GM19351 (cell line): Measurements from ENCODE around the gene MYRF.

Experiments
- ATAC-seq: cut with Tn5 transposase; IDR thresholded peaks from one replicate; pipeline ENCODE4 v1.9.1; 2021; ENCODE audit warnings: mild to moderate bottlenecking, moderate library complexity; ENCODE audit not compliant: unreplicated experiment

MYRF gene

DNA sequence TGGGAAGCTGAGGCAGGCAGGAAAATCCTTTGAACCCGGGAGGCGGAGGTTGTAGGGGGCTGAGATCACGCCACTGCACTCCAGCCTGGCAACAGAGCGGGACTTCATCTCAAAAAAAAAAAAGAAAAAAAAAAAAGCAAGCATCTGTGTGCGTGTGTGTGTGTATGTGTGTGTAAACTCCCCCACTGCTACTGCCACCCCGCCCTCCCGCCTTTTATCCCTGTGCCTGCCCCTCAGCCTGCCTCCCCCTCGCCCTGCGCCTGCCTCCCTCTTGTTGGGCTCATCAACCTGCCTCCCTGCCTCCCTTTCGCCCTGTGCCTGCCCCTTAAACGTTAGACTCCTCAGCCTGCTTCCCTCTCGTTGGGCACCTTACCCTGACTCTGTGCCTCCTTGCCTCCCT, 22.0 kb downstream of the MYRF start:
- no peak for ATAC-seq

DNA sequence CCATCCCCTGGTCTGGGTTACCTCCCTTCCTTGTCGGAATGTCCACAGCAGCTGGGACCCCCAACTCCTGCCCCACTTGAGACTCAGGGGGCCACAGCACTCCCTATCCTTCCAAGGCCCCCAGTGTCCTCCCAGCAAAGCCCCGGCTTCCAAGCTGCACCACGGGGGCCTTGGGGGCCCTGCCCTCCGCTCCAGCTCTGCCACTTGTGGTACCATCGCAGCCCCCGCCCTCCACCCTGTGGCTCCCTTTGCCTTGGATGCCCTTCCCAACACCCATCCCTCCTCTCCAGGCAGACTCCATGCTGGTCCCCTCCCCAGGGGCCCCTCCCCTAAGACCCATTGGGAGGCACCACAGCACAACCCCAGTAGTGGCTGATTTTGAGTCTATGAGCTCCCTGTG, 22.7 kb downstream of the MYRF start:
- ATAC-seq = no peak

DNA sequence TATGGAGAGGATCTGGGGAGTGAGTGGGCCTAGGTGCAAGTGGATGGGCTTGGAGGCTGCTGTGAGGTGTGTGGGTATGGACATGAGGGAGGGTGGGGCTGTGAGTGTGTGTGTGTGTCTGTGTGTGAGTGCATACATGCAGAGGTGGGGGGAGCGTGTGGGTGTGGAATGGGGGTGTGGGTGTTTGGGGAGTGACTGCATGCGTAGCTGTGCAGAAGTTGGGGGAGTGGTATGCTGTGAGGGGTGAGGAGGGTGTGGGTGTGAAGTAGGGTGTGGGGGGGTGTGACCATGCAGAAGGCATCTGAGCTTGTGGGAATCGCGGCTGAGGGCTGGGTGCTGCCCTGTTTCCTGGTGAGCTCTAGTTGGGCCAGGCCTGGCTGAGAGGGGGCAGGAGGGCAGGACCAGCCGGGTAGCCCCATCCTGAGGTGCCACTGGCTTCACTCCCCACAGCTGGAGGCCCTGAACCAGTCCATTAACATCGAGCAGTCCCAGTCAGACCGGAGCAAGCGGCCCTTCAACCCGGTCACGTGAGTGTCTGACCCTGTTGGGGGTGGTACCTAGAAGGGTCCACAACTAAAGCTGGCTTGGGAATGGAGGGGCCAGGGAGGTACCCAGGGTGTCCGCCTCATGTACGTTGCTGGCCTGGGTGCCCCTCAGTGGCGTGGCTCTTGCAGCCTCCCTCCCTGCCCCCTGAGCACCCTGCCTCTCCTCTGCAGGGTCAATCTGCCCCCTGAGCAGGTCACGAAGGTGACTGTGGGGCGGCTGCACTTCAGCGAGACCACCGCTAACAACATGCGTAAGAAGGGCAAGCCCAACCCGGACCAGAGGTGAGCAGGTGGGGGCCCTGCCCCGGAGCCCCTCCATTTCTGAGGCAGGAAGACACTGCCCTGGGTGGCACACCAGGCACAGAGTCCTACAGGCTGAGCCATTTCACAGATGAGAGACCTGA, 23.4 kb downstream of the MYRF start:
- ATAC-seq = no peak

DNA sequence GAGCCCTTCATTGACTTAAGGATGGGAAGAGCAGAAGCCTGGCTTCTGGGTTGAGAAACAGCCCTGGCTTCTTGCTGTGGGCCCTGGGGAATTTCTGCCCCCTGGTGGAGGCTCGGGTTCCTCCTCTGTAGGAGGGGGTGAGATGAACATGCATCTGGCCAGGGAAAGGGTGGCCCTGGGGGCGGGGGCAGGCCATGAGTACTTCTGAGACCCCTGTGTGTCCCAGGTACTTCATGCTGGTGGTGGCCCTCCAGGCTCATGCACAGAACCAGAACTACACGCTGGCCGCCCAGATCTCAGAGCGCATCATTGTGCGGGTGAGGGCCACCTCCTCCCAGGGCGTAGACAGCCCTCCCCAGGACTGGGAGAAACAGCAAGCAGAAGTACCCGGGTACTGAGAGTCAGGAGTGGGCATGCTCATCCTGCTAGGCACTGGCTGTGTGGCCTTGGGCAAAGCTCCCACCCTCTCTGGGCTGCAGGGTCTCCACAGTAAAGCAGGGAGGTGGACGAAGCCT, 24.2 kb downstream of the MYRF start:
- ATAC-seq = peak; percentile 57

DNA sequence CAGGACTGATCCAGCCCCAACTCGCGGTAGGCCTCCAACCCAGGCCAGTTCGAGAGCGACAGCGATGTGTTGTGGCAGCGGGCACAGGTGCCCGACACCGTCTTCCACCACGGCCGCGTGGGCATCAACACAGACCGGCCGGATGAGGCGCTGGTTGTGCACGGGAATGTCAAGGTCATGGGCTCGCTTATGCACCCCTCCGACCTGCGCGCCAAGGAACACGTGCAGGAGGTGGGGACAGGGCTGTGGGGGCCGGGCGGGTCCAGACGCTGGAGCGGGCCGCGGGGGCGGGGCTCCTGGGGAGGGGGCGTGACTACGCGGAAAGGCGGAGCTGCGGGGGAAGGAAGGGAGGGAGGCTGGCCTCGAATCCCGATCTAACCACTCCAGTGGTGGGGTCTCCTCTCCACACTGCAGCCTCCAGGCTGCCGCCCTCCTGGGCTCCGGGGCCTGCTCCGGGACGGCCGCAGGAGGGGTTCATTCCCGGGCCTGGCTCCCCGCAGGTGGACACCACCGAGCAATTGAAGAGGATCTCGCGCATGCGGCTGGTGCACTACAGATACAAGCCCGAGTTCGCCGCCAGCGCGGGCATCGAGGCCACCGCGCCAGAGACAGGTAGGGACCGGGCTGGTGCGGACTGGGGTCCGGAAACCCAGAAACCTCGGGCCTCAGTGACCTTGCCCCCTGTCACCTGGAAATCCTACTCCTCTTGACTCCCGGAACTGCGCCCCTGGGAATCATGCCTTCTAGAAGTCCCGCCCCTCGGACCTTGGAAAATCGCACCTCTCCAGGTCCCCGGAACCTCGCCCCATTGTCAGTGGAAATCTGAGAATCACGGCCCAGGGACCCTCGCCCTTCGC, 25.0 kb downstream of the MYRF start:
- ATAC-seq = no peak

DNA sequence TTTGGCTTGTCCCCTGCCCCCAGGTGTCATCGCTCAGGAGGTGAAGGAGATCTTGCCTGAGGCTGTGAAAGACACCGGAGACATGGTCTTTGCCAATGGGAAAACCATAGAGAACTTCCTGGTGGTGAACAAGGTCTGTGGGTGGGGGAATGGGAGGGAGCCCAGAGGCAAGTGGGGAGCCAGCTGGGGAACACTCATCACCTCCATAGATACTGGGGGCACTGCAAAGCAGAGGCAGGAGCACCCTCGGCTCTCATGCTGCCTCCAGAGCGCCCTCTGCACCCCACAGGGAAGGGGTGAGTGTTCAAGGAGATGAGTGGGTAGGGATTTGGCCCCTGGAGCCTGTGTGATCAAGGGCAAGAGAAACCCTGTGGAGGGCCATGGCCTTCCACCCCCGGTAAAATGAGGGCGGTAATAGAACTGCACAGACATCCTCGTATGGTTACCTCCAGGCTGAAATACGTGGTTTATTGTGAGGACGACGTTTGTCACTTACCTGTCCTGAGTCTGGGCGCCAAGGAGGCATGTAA, 26.0 kb downstream of the MYRF start:
- ATAC-seq = no peak

DNA sequence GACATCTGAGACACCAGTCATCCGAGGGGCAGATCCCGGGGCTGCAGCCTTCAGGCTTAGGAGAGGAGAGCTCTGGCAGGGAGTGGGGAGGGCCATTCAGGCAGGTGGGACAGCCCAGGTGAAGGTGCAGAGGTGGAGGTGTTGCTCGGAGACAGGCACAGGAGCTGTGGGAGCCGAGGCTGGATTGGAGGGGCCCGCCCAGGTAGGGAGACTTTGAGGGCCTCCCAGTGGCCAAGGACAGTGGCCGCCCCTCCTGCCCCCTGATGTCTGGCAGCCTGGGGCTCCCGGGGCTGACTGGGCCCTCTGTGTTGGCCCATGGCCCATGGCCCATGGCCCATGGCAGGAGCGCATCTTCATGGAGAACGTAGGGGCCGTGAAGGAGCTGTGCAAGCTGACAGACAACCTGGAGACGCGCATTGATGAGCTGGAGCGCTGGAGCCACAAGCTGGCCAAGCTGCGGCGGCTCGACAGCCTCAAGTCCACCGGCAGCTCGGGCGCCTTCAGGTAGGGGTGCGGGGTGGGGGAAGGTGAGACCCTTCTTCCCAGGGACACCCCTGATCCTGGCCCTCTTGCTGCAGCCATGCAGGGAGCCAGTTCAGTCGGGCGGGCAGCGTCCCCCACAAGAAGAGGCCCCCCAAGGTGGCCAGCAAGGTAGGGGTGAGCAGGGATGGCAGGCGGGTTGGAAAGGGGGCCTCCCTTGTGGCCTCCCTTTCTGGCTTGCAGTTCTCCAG, 26.6 kb downstream of the MYRF start:
- no peak for ATAC-seq

DNA sequence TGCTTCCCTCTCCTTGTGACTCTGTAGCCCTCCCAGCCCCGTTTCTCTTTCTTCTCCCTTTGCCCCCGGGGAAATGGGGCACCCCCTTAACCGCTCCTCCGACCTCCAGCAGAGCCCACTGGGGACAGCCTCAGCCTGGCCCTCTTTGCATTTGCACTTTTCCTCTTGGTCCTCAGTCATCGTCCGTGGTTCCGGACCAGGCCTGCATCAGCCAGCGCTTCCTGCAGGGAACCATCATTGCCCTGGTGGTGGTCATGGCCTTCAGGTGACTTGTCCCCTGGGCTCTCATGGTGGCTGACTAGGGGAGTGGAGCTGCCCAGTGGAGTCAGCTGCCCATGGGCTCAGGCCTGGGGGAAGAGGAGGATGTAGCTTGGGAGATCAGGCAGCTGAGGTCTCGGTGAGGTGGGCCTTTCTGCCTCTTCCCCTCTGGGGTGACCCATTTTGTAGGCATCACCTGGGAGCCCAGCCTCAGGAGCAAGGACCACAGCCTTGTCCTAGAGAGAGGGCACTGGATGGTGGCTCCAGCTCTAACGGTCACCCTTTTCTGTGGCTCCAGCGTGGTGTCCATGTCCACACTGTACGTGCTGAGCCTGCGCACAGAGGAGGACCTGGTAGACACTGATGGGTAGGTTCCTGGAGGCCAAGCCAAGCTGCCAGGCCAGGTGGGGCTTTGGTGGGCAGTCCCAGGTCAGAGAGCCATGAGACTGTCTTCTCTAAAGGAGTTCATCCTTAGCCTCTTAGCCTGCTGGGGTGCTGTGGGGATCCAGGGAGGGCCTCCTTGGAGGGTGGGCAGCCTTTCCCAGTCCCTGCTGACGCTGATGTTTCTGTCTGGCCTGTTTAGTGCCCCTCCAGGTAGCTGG, 27.5 kb downstream of the MYRF start:
- no peak for ATAC-seq

DNA sequence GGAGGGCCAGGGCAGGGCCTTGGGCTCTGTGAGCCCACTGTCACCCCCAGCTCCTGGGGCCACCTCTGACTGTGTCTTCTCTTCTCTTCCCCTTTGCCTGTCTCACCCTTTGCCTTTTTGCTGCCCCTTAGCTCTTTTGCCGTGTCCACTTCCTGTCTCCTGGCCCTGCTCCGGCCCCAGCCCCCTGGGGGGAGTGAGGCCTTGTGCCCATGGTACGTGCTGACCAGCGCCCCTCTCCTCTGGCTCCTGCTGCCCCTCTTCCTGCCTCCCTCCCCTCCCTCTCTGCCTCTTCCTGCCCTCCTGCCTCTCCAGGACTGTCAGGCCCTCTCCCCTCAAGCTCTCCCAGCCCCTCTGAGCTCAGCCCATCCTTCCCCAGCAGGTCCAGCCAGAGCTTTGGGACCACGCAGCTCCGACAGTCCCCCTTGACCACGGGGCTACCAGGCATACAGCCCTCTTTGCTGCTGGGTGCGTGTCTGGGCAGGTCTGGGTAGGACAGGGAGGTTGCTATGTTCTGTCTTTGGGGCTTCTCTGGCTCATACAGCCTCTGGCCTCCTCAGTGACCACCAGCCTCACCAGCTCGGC, 28.2 kb downstream of the MYRF start:
- no peak for ATAC-seq

DNA sequence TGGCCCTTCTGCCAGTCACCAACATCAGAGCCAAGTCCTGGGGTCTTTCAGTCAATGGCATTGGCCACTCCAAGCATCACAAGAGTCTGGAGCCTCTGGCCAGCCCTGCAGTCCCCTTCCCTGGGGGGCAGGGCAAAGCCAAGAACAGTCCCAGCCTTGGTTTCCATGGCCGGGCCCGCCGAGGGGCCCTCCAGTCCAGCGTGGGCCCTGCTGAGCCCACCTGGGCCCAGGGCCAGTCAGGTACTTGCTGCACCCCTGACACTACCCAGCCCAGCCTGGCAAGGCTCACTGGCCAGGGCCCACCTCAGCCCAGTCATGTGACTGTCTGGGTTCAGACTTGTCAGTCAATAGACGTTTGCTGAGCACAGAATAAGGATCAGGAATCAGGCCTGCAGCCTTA, 29.1 kb downstream of the MYRF start:
- ATAC-seq = no peak

DNA sequence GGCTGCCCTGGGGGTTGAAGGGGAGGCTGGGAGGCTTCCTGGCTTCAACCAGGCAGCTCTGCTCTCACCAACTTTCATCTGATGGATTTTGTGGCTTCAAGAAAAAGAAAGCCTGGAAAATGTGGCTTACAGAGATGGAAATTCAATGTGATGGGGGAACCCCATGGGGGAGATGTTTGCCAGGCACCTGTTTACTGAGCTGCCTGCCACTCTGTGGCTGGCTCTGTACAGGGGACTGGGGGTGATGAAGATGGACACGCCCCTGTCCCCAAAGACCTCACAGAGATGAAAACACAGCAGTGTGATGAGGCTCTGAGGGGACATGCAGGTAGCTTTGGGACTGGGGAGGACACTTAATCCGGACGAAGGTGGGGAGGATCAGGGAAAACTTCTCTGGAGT, 29.9 kb downstream of the MYRF start:
- ATAC-seq = no peak

DNA sequence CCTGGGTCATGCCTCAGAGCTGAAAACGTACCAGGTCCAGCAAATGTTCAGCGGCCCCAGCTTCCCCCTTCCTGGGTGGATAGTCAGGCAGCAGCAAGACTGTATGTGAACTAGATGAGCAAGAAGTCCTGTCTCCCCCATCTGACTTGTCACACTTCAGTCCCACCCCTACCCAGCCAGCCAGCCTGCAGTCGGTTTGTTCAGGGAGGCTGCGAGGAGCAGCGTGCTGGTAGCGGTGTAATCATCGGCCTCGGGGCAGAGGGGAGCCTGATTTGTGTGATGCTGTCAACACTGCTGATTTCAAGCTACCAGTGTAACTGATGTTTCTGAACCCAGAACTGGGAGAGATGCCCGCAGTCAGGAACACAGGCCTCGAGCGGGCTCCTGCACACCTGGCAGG, 30.4 kb downstream of the MYRF start:
- ATAC-seq = no peak

DNA sequence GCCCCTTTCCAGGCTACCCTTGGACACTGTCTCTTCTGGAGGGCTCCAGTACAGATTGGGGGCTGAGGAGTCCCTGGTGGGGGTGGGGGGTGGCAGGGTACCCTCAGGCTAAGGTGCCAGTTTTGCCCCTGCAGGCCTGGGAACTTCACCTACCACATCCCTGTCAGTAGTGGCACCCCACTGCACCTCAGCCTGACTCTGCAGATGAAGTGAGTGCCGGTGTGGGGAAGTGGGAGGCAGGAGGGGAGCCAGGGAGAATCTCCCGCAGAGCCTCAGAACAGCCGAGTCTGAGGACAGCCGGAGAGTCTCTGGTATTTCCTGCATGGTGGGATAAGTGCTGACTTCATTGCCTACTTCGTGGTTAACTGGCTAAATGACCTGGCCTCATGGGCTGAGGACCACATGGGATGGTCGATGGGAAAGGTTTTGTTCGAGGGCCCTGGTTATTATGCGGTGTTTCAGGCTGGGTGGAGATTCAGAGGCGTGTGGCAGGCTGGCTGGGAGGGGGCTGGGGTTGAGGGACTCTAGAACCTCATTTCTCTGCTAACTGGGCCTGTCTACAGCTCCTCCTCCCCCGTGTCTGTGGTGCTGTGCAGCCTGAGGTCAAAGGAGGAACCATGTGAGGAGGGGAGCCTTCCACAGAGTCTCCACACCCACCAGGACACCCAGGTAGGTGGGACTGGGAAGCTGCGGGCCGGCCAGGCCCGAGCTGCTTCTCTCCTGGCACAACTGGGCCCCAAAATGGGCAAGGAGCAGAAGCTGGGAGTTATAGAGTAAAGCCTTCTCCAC, 31.5 kb downstream of the MYRF start:
- ATAC-seq = no peak

DNA sequence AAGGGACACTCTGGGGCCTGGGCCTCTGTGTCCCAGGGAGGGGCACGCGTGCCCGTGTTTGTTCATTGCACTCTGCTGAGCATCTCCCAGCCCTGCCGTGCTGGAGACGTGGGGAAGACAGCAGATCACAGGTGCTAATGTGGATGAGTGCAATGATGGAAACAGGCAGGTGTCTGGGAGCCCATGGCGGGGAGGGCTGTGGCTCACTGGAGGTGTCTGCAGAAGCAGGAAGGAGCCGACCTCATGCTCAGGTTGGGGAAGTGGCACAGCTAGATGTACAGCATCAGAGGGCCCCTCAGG, 32.0 kb downstream of the MYRF start:
- ATAC-seq = no peak

DNA sequence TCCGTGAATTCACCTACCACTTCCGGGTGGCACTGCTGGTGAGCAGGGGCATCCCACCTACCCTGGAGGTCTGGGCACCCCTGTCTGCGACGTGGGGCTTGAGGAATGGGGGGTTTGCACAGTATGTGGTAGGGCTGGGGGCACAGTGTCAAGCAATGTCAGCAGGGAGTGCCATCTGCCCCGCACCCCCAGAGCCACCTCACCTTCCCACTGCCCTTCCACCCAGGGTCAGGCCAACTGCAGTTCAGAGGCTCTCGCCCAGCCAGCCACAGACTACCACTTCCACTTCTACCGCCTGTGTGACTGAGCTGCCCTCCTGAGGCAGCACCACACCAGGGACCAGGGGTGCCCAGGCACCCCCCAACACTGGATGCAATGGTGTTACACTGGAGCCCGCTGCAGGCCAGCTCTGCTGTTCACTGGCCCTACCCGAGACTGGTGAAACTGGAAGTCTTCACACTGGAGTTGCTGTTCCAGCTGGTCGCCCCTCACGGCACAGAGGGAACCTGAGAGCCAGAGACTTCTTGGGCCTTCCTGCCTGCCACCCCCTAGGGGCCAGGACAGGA, 33.5 kb downstream of the MYRF start:
- no peak for ATAC-seq

DNA sequence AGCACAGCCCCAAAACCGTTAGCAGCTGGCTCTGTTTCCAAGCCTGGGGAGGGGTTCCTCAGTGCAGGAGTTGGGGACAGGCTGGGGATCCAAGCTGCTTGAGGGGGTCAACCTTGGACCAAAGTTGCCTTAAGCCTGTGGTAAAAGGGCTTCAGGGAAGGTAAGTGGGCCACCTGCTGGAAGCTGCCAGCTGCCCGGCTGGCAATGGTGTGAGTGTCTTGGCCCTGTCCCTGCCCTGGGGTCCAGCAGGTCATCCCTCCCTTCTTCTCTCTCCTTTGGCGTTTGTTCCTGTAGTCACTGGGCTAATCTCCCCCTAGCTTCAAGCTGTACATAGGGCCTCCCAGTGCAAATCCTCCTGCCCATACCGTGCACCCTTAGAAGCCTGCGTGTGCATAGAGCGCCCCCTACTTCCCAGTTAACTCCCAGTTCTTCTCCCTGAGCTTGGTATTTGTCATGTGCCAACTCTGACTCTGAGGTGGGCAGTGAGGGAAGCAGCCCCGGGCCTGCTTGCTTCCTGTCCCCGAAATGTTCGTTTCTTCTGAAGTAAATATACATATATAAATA, 35.6 kb downstream of the MYRF start:
- ATAC-seq = no peak

DNA sequence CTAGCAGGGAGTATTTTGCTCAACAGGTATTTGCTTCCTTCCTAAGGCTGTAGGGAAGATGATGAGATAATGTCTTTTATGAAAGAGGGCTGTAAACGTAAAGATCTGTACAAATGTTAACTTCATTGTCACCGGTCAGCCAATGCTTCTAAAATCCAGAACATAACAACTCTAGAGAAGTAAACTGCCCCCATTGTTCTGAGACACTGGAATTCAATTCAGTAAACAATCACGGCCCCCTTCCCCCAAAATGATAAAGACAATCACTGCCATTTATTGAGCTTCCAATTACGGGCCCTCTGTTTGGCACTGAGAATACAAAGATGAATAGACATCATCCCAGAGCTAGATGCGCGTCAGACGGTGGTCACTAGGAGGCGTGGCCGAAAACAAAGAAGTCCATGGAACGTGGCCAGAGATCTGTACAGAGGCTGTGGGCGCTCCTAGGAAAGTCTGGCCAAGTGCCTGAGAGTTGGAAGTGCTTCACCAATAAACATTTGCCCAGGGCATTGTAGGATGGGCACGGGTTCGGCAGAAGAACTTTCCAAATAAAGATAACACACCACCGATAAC, 39.4 kb downstream of the MYRF start:
- ATAC-seq = peak; percentile 51
